Hepatocyte (in vitro differentiated cells): ENCODE data around the gene ITPR3.

ENCODE experiments used
- EZH2 ChIP-seq: fragments of 200-600 bp; sonication (generic); IDR thresholded peaks from 2 replicates; pipeline ENCODE4 v1.6.1; 2016; ENCODE audit warnings: antibody characterized with exemption, mild to moderate bottlenecking, borderline replicate concordance
- EZH2phosphoT487 ChIP-seq: fragments of 200-600 bp; sonication (generic); IDR thresholded peaks from one replicate; pipeline ENCODE4 v1.6.1; 2018; ENCODE audit warnings: antibody characterized with exemption, mild to moderate bottlenecking, low read depth, moderate library complexity; ENCODE audit not compliant: unreplicated experiment, severe bottlenecking
- TF ChIP-seq, protein P1 (sequence below): fragments of 200-600 bp; sonication (generic); IDR thresholded peaks from 2 replicates; pipeline ENCODE4 v1.5.1; 2016; ENCODE audit warnings: antibody characterized with exemption, mild to moderate bottlenecking; ENCODE audit not compliant: poor library complexity

DNA sequence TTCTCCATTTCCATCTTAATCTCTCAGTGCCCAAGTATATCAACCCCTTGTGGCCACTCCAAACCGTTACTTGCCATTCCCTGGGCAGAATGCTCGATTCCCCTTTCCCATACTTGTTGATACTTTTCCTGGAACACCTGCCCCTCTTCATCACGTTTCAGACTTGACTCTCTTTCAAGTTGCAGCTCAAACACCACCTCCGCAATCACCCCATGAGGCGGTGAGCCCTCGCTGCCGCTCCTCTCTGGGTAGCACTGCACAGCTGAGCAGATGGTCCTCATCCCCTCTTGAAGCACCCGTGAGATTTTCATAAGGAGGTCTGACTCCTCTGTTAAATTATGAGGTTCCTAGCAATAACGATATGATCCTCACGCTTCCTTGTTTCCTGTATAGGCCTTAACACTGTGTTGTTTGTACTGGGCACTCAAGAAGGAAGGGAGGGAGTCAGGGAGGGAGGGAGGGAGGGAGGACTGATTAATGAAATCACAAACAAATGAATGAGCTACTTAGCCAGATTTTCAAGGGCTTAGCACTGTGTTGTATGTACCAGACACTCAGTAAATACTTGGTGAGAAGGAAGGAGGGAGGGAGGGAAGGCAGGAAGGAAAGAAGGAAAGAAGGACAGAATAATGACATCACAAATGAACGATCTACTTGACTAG lies 98.3 kb downstream of the ITPR3 start:
- TF ChIP-seq, protein P1, sequence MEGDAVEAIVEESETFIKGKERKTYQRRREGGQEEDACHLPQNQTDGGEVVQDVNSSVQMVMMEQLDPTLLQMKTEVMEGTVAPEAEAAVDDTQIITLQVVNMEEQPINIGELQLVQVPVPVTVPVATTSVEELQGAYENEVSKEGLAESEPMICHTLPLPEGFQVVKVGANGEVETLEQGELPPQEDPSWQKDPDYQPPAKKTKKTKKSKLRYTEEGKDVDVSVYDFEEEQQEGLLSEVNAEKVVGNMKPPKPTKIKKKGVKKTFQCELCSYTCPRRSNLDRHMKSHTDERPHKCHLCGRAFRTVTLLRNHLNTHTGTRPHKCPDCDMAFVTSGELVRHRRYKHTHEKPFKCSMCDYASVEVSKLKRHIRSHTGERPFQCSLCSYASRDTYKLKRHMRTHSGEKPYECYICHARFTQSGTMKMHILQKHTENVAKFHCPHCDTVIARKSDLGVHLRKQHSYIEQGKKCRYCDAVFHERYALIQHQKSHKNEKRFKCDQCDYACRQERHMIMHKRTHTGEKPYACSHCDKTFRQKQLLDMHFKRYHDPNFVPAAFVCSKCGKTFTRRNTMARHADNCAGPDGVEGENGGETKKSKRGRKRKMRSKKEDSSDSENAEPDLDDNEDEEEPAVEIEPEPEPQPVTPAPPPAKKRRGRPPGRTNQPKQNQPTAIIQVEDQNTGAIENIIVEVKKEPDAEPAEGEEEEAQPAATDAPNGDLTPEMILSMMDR: no peak
- TF ChIP-seq EZH2: no peak
- TF ChIP-seq EZH2phosphoT487: no peak
